Endothelial cell of umbilical vein (primary cell): ENCODE data around the gene SCO2. TPM values are rescaled to one million over a fixed set of nuclear protein-coding genes. Genes with fewer than 3 reads are reported as not detected.
A peak's percentile ranks its signal among the peaks of the same experiment; 100 is the strongest.

Source experiments
- BruUV-seq: library from RNA; stranded (reverse); fragments of 400-500 nt; replicated peaks from 2 replicates; lab custom pipeline; 2021; lab: Mats Ljungman, UMichigan
- CTCF ChIA-PET: fragments of 300-600, 350-600 bp; sonication (Branson Sonifier 250); formaldehyde crosslinking; loops from one replicate; lab custom pipeline; 2021; ENCODE audit warnings: antibody characterized with exemption, inconsistent platforms; lab: Charles Lee
- POLR2A ChIA-PET: fragments of 300-600, 350-600 bp; sonication (Branson Sonifier 250); formaldehyde crosslinking; loops from one replicate; lab custom pipeline; 2021; ENCODE audit warnings: antibody characterized with exemption, inconsistent platforms; lab: Charles Lee
- DNase-seq: peaks from one replicate; pipeline ENCODE4 v3.0.0-alpha.2; 2011; ENCODE audit warnings: low read depth, low spot score
- FAIRE-seq: peaks from 2 replicates; lab custom pipeline; 2011; peaks lifted over from hg19 to GRCh38; lab: Jason Lieb, UNC
- H2AFZ ChIP-seq: 2 replicates; pipeline ENCODE4 v1.6.0; 2012; ENCODE audit warnings: low read depth, low read length, control low read depth, inconsistent platforms
- H3K27ac ChIP-seq: 2 replicates; pipeline ENCODE4 v1.5.1; 2011; ENCODE audit warnings: low read depth, mild to moderate bottlenecking, control low read depth, low read length, moderate library complexity; ENCODE audit not compliant: insufficient read depth
- H3K27me3 ChIP-seq, 2 experiments: 2 replicates each; pipeline versions ENCODE4 v1.6.0 to v1.6.1; 2011; ENCODE audit warnings: low read length in 2 of 2, mixed read lengths in 1 of 2; ENCODE audit not compliant: control insufficient read depth in 2 of 2, insufficient read depth in 2 of 2
- H3K36me3 ChIP-seq, 2 experiments: 2 replicates in 1 of 2; 3 replicates in 1 of 2; pipeline ENCODE4 v1.5.1; 2011; ENCODE audit warnings: low read length in 2 of 2, mild to moderate bottlenecking in 1 of 2, moderate library complexity in 1 of 2; ENCODE audit not compliant: control insufficient read depth in 2 of 2, insufficient read depth in 2 of 2; ENCODE audit errors: extremely low read depth in 1 of 2
- H3K4me1 ChIP-seq: 3 replicates; pipeline ENCODE4 v1.5.1; 2011; ENCODE audit warnings: mild to moderate bottlenecking, low read length; ENCODE audit not compliant: control insufficient read depth, insufficient read depth; ENCODE audit errors: extremely low read depth
- H3K4me2 ChIP-seq: 2 replicates; pipeline ENCODE4 v1.6.1; 2011; ENCODE audit warnings: low read length, control low read depth, mixed read lengths; ENCODE audit not compliant: insufficient read depth
- H3K4me3 ChIP-seq, 3 experiments: fragments of 200-600 bp in 1 of 3; sonication (generic), shearing (Covaris generic) in 1 of 3; replicated peaks in 1 of 3; 2 replicates each; pipeline ENCODE4 v1.5.1; 2011 to 2016; ENCODE audit warnings: control low read depth in 3 of 3, low read length in 3 of 3, mild to moderate bottlenecking in 2 of 3, inconsistent platforms in 1 of 3, low read depth in 1 of 3, moderate library complexity in 1 of 3; ENCODE audit not compliant: insufficient read depth in 1 of 3
- H3K79me2 ChIP-seq: 2 replicates; pipeline ENCODE4 v1.6.0; 2012; ENCODE audit warnings: low read length, inconsistent platforms; ENCODE audit not compliant: control insufficient read depth, insufficient read depth
- H3K9ac ChIP-seq: replicated peaks from 2 replicates; pipeline ENCODE3; 2011; ENCODE audit warnings: low read length, control low read depth; ENCODE audit not compliant: insufficient read depth; ENCODE audit errors: extremely low read depth
- H3K9me1 ChIP-seq: replicated peaks from 3 replicates; pipeline ENCODE4 v1.6.0; 2011; ENCODE audit warnings: mild to moderate bottlenecking, low read length; ENCODE audit not compliant: control insufficient read depth, insufficient read depth; ENCODE audit errors: extremely low read depth
- H3K9me3 ChIP-seq: replicated peaks from 2 replicates; pipeline ENCODE4 v1.5.1; 2012; ENCODE audit warnings: low read length, inconsistent platforms; ENCODE audit not compliant: control insufficient read depth, insufficient read depth
- H4K20me1 ChIP-seq: replicated peaks from 2 replicates; pipeline ENCODE3; 2011; ENCODE audit warnings: mild to moderate bottlenecking, low read length; ENCODE audit not compliant: control insufficient read depth, insufficient read depth; ENCODE audit errors: extremely low read depth
- FOS ChIP-seq: IDR thresholded peaks from 2 replicates; pipeline ENCODE4 v1.6.1; 2011; ENCODE audit warnings: mild to moderate bottlenecking, low read length, moderate library complexity, borderline replicate concordance; ENCODE audit not compliant: insufficient read depth
- GATA2 ChIP-seq: IDR thresholded peaks from 2 replicates; pipeline ENCODE4 v1.7.0; 2011; ENCODE audit warnings: low read depth, mild to moderate bottlenecking, moderate library complexity, mixed read lengths, low read length; ENCODE audit not compliant: insufficient read length, insufficient read depth
- POLR2AphosphoS5 ChIP-seq: IDR thresholded peaks from 2 replicates; pipeline ENCODE4 v1.6.1; 2012; ENCODE audit warnings: low read depth, mild to moderate bottlenecking, control low read depth, low read length, moderate library complexity; ENCODE audit not compliant: insufficient read depth
- dilution Hi-C: fragments of 300-500 bp; cut with MboI; formaldehyde crosslinking; loops from one replicate; pipeline ENCODE4 v1.15.0; 2019; ENCODE audit warnings: low sequenced_read_pairs; ENCODE audit not compliant: extremely low pct_ligation_motif_present
- intact Hi-C: fragments of 100-400 bp; cut with micrococcal nuclease; formaldehyde crosslinking; loops from one replicate; pipeline ENCODE4 v1.10.0; 2022
- polyA plus RNA-seq, 4 experiments: library from polyadenylated mRNA; depleted of rRNA in 3 of 4; stranded (reverse) in 3 of 4; unstranded in 1 of 4; fragments of >200 nt; gene quantifications; 2 replicates each; pipeline versions ENCODE4 v1.2.1 to v1.2.3, GENCODE V29; 2011 to 2012; ENCODE audit warnings: missing spikeins in 1 of 4
- total RNA-seq: library from RNA; stranded (reverse); gene quantifications from 2 replicates; pipeline ENCODE4 v1.2.3, GENCODE V29; 2021
- TF ChIP-seq, protein P1 (sequence below), 2 donors: IDR thresholded peaks; 1 replicate in 1 of 2; 2 replicates in 1 of 2; pipeline ENCODE4 v1.5.1; 2011; ENCODE audit warnings: low read length in 2 of 2, mild to moderate bottlenecking in 2 of 2, moderate library complexity in 2 of 2, control low read depth in 1 of 2, inconsistent platforms in 1 of 2, low read depth in 1 of 2; ENCODE audit not compliant: insufficient read depth in 1 of 2; ENCODE audit errors: extremely low read depth in 1 of 2
- TF ChIP-seq, protein P2 (sequence below): IDR thresholded peaks from 2 replicates; pipeline ENCODE4 v1.6.1; 2011; ENCODE audit not compliant: insufficient read depth, insufficient read length

Gene SCO2
- total and polyA plus RNA-seq, 2 donors (not counting 3 experiments of a cell fraction or from before 2014, with no cell fraction given), result 3.5 to 3.7 TPM

DNA sequence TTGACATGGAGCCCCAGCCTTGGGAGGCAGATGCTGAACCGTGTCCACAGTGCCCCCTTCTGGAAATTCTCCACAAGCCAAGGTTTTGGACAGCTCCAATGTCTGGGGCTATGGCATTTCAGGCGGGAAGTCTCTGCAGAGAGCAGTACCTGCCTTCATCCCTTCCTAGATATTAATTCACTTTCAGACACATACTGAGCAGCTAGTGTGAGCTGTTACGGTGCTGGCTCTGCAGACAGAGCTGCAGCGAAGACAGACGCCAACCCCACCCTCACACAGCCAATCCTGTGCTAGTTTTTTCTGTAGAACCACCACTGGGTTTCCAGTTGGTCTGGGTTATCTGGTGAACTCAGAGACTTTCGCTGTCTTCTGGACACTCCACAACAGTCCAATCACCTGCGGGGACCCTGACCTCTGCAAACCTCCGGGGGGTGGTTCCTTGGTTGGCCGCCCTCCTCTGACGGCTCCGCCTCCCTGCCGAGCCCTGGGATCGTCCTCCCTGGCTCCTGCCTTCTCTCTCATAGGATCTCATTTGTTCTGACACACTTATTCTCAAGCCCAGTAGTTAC, 27.0 kb downstream of the SCO2 start:
- H3K36me3 ChIP-seq, result peaks cover 0 to 12% of the 10 kb centered on the region in 2 experiments
- no peak overlapping the region for H3K9ac ChIP-seq
- H3K79me2 ChIP-seq, result no peaks in the 10 kb centered on the region
- no peak overlapping the region for H3K4me3 ChIP-seq
- H3K9me1 ChIP-seq, result no peaks in the 10 kb centered on the region
- CTCF ChIA-PET, result interaction anchor here (0.7 to 3.1 kb wide), 20 partner anchors 9 to 256 kb away, joined by 3 to 28 read pairs (median 4); partner anchors contain the start of genes HDAC10, LMF2, NCAPH2 and SCO2
- no TSS peak for BruUV-seq
- POLR2A ChIA-PET, result no interaction called here
- FAIRE-seq, result peak; percentile 93
- no peaks in the 10 kb centered on the region for H3K27me3 ChIP-seq
- intact Hi-C loops (loop anchor here (1.0 to 5.0 kb wide), 3 partner anchors 24 to 246 kb away; partner anchors contain the start of gene SBF1), dilution Hi-C loops (no loop called here)
- TF ChIP-seq, protein P1, sequence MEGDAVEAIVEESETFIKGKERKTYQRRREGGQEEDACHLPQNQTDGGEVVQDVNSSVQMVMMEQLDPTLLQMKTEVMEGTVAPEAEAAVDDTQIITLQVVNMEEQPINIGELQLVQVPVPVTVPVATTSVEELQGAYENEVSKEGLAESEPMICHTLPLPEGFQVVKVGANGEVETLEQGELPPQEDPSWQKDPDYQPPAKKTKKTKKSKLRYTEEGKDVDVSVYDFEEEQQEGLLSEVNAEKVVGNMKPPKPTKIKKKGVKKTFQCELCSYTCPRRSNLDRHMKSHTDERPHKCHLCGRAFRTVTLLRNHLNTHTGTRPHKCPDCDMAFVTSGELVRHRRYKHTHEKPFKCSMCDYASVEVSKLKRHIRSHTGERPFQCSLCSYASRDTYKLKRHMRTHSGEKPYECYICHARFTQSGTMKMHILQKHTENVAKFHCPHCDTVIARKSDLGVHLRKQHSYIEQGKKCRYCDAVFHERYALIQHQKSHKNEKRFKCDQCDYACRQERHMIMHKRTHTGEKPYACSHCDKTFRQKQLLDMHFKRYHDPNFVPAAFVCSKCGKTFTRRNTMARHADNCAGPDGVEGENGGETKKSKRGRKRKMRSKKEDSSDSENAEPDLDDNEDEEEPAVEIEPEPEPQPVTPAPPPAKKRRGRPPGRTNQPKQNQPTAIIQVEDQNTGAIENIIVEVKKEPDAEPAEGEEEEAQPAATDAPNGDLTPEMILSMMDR (IDR thresholded peaks at IDR 0.05; ENCODE audit: extremely low read depth in 1 of 2, insufficient read depth in 1 of 2, low read depth in 1 of 2, low read length in 2 of 2), result peak; percentile 64 to 71
- no peak for TF ChIP-seq POLR2AphosphoS5
- H2AFZ ChIP-seq, result no peak overlapping the region
- peak; percentile 65 for DNase-seq
- no peak overlapping the region for H3K4me2 ChIP-seq
- H3K4me1 ChIP-seq, result no peaks in the 10 kb centered on the region
- no peaks in the 10 kb centered on the region for H4K20me1 ChIP-seq
- H3K27ac ChIP-seq, result no peak overlapping the region
- no peaks in the 10 kb centered on the region for H3K9me3 ChIP-seq

DNA sequence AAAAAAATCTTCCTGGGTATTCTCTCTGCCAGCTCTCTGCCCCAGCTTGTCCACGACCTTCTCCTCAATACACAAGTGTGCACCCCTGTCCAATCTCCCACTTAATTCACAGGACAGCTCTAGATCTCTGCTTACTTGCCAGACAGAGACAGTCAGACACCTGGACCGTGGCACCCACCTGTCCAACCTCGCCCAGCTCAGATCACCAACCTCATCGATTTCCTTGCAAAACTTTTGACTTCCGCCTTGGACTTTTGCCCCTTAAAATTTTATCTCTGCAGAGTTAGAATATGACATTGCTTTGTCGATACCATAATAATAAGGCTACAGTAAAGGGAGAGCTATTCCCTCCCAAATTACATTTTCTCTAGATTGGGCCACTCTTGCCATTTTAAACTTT, 28.3 kb downstream of the SCO2 start:
- intact Hi-C loops (loop anchor here (5.0 kb wide), 1 partner anchor 95 kb away; no protein-coding TSS in a partner anchor), dilution Hi-C loops (no loop called here)
- DNase-seq, result no peak
- Histone ChIP-seq H3K9me1 (no peaks in the 10 kb centered on the region), H3K79me2 (no peaks in the 10 kb centered on the region), H4K20me1 (no peaks in the 10 kb centered on the region), H3K27me3 (no peaks in the 10 kb centered on the region), H3K9me3 (no peaks in the 10 kb centered on the region), H3K36me3 (no peaks in the 10 kb centered on the region), H3K4me2 (no peak overlapping the region), H3K4me1 (no peaks in the 10 kb centered on the region), H2AFZ (no peak overlapping the region), H3K27ac (no peak overlapping the region), H3K4me3 (no peak overlapping the region), H3K9ac (no peak overlapping the region)
- POLR2A ChIA-PET, result no interaction called here
- TF ChIP-seq, protein P1 (IDR thresholded peaks at IDR 0.05; ENCODE audit: extremely low read depth in 1 of 2, insufficient read depth in 1 of 2, low read depth in 1 of 2, low read length in 2 of 2), result no peak
- TF ChIP-seq FOS (no peak), GATA2 (no peak)
- TF ChIP-seq, protein P2, sequence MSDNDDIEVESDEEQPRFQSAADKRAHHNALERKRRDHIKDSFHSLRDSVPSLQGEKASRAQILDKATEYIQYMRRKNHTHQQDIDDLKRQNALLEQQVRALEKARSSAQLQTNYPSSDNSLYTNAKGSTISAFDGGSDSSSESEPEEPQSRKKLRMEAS, result no peak
- CTCF ChIA-PET, result interaction anchor here (1.1 to 3.1 kb wide), 12 partner anchors 11 to 256 kb away, joined by 3 to 28 read pairs (median 7); partner anchors contain the start of genes LMF2, NCAPH2 and SCO2
- FAIRE-seq, result no peak
- BruUV-seq, result no TSS peak
